Stimulated activated CD4-positive, alpha-beta T cell treated with anti-CD3 and anti-CD28 coated beads, Interleukin-4, amount 100 ng/mL, for 1 hour (primary cell): ENCODE results near the gene VCAM1.
"Not testable (repeated sequence)": the region's sequence is repeated elsewhere in the genome, so short reads cannot be mapped to it uniquely, and the experiment has no call there.

Experiments
- DNase-seq: peaks from one replicate; pipeline ENCODE4 v3.0.0-alpha.2; 2020

Gene VCAM1

GRCh38 chr1:100781728-100782127 lies 62.2 kb downstream of the VCAM1 start:
- DNase-seq = not testable (repeated sequence)

GRCh38 chr1:100782473-100783039 lies 63.0 kb downstream of the VCAM1 start:
- DNase-seq = no peak

- no peak for DNase-seq
These were observed 66.0 kb downstream of the VCAM1 start for GRCh38 chr1:100785470-100786052.

GRCh38 chr1:100786870-100787269 lies 67.3 kb downstream of the VCAM1 start:
- DNase-seq = no peak
